Gastrocnemius medialis (tissue), 4 donors: ENCODE results near the gene ASRGL1. TPM values are rescaled to one million over a fixed set of nuclear protein-coding genes. Genes with fewer than 3 reads are reported as not detected.

Source experiments
- ATAC-seq, 2 donors: fragments of 150-250 bp; one replicate each; pipeline ENCODE4 v1.9.1; 2016
- DNase-seq, 2 donors: peaks; one replicate each; pipeline ENCODE4 v3.0.0-alpha.2; 2019
- H3K27ac ChIP-seq, 4 donors: fragments of 200-600 bp; sonication (generic); 1 replicate in 1 of 4; 2 replicates in 3 of 4; pipeline ENCODE4 v1.5.1; 2016 to 2018; ENCODE audit warnings: mild to moderate bottlenecking in 2 of 4, moderate library complexity in 1 of 4
- H3K27me3 ChIP-seq, 3 donors: fragments of 200-600 bp; sonication (generic) in 2 of 3; 1 replicate in 1 of 3; 2 replicates in 2 of 3; pipeline versions ENCODE4 v1.5.1 to v1.6.0; 2016 to 2019; ENCODE audit warnings: mild to moderate bottlenecking in 1 of 3, moderate library complexity in 1 of 3
- H3K36me3 ChIP-seq, 2 donors: fragments of 200-600 bp; sonication (generic) in 1 of 2; one replicate each; pipeline ENCODE4 v1.5.1; 2017 to 2018
- H3K4me1 ChIP-seq, 2 donors: fragments of 200-600 bp; sonication (generic) in 1 of 2; one replicate each; pipeline ENCODE4 v1.5.1; 2016 to 2017; ENCODE audit warnings: mild to moderate bottlenecking in 2 of 2
- H3K4me3 ChIP-seq, 4 donors: fragments of 200-600 bp; sonication (generic) in 3 of 4; 1 replicate in 1 of 4; 2 replicates in 3 of 4; pipeline ENCODE4 v1.5.1; 2016 to 2019; ENCODE audit warnings: mild to moderate bottlenecking in 2 of 4
- H3K9me3 ChIP-seq, 3 donors: fragments of 200-600 bp; sonication (generic) in 2 of 3; 1 replicate in 1 of 3; 2 replicates in 2 of 3; pipeline ENCODE4 v1.5.1; 2016 to 2019
- POLR2A ChIP-seq, 2 donors: fragments of 450-650 bp; IDR thresholded peaks; one replicate each; pipeline ENCODE4 v1.6.1; 2017; ENCODE audit warnings: antibody characterized with exemption in 2 of 2, mild to moderate bottlenecking in 2 of 2, moderate library complexity in 2 of 2
- in situ Hi-C, 4 donors: fragments of 200-750 bp; cut with MboI; loops; one replicate each; pipeline versions ENCODE4 v1.15.0 to v1.8.0; 2017; ENCODE audit warnings: low sequenced_read_pairs in 4 of 4
- intact Hi-C: fragments of 100-400 bp; cut with DNase I; formaldehyde crosslinking; loops from one replicate; pipeline ENCODE4 v1.15.1; 2023; ENCODE audit warnings: low total_unique reads
- total RNA-seq, 4 donors: library from RNA; depleted of rRNA; stranded (reverse); fragments of >200 nt; gene quantifications; one replicate each; pipeline versions ENCODE4 v1.1.0 to v1.2.3, GENCODE V29; 2016
- TF ChIP-seq, protein P1 (sequence below), 5 experiments: fragments of 450-650 bp in 3 of 5; fragments of 200-600 bp in 2 of 5; sonication (generic) in 2 of 5; IDR thresholded peaks in 4 of 5; conservative IDR thresholded peaks in 1 of 5; 1 replicate in 4 of 5; 2 replicates in 1 of 5; pipeline ENCODE4 v1.5.1; 2016 to 2019; ENCODE audit warnings: antibody characterized with exemption in 5 of 5, mild to moderate bottlenecking in 3 of 5, moderate library complexity in 3 of 5

The ASRGL1 gene
- total RNA-seq, 4 donors from 2014 or later, result 6.4 to 24.6 (median 8.7) TPM

DNA sequence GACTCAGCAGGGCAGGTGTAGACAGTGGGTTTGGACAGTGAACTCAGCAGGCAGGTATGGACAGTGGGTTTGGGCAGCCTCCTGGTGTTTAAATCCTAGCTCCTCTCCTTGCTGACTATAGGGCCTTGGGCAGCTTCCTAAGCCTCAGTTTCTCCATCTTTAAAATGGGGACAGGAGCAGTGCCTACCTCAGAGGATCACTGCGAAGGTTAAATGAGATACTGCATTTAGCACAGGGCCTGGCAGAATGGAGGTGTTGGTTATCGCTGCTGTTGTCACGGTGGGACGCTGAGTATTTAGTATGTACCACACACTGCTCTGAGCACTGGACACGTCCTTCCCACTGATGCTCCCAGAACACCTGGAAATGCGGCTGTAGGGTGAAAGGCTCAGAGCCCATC is 67.2 kb downstream of the ASRGL1 start:
- Histone ChIP-seq H3K36me3 (no peaks in the 10 kb centered on the region), H3K27me3 (no peaks in the 10 kb centered on the region), H3K9me3 (no peaks in the 10 kb centered on the region), H3K4me3 (no peak overlapping the region), H3K4me1 (peaks cover 24 to 31% of the 10 kb centered on the region in 2 donors), H3K27ac (no peak overlapping the region)
- intact Hi-C loops, result no loop called here
- in situ Hi-C loops, result loop anchor here in 1 of 4 donors (25.0 kb wide), 1 partner anchor 133 kb away; the partner anchor contains the start of gene AHNAK
- DNase-seq (no peak), ATAC-seq (no peak)
- no peak for TF ChIP-seq POLR2A (IDR thresholded peaks at IDR 0.05)

- intact Hi-C loops (no loop called here), in situ Hi-C loops (loop anchor here in 1 of 4 donors (25.0 kb wide), 1 partner anchor 132 kb away; the partner anchor contains the start of gene AHNAK)
- Histone ChIP-seq H3K9me3 (no peaks in the 10 kb centered on the region), H3K36me3 (no peaks in the 10 kb centered on the region), H3K27me3 (no peaks in the 10 kb centered on the region), H3K4me3 (no peak overlapping the region), H3K4me1 (peaks cover 21 to 26% of the 10 kb centered on the region in 2 donors), H3K27ac (no peak overlapping the region)
- ATAC-seq (no peak), DNase-seq (no peak)
- TF ChIP-seq POLR2A (IDR thresholded peaks at IDR 0.05), result no peak
- TF ChIP-seq, protein P1, sequence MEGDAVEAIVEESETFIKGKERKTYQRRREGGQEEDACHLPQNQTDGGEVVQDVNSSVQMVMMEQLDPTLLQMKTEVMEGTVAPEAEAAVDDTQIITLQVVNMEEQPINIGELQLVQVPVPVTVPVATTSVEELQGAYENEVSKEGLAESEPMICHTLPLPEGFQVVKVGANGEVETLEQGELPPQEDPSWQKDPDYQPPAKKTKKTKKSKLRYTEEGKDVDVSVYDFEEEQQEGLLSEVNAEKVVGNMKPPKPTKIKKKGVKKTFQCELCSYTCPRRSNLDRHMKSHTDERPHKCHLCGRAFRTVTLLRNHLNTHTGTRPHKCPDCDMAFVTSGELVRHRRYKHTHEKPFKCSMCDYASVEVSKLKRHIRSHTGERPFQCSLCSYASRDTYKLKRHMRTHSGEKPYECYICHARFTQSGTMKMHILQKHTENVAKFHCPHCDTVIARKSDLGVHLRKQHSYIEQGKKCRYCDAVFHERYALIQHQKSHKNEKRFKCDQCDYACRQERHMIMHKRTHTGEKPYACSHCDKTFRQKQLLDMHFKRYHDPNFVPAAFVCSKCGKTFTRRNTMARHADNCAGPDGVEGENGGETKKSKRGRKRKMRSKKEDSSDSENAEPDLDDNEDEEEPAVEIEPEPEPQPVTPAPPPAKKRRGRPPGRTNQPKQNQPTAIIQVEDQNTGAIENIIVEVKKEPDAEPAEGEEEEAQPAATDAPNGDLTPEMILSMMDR (IDR thresholded peaks at IDR 0.05 in 4 of 5, conservative IDR thresholded peaks at IDR 0.05 in 1 of 5), result no peak
Measured at GRCh38 chr11:62404901-62405300, 67.7 kb downstream of the ASRGL1 start.

GRCh38 chr11:62406034-62406433 is 68.8 kb downstream of the ASRGL1 start:
- Histone ChIP-seq H3K27ac (no peak overlapping the region), H3K27me3 (no peaks in the 10 kb centered on the region), H3K4me3 (no peak overlapping the region), H3K36me3 (no peaks in the 10 kb centered on the region), H3K4me1 (peaks cover 12 to 15% of the 10 kb centered on the region in 2 donors), H3K9me3 (no peaks in the 10 kb centered on the region)
- in situ Hi-C loops, result loop anchor here in 1 of 4 donors (25.0 kb wide), 1 partner anchor 131 kb away; the partner anchor contains the start of gene AHNAK
- DNase-seq, result no peak
- TF ChIP-seq, protein P1 (IDR thresholded peaks at IDR 0.05 in 4 of 5, conservative IDR thresholded peaks at IDR 0.05 in 1 of 5), result no peak
- TF ChIP-seq POLR2A (IDR thresholded peaks at IDR 0.05), result no peak
- intact Hi-C loops, result no loop called here
- no peak for ATAC-seq

GRCh38 chr11:62409831-62410230 is 72.6 kb downstream of the ASRGL1 start:
- H3K9me3 ChIP-seq, result no peaks in the 10 kb centered on the region
- H3K27me3 ChIP-seq, result no peaks in the 10 kb centered on the region
- TF ChIP-seq POLR2A (IDR thresholded peaks at IDR 0.05), result no peak
- TF ChIP-seq, protein P1 (IDR thresholded peaks at IDR 0.05 in 4 of 5, conservative IDR thresholded peaks at IDR 0.05 in 1 of 5), result no peak
- DNase-seq (peak in 1 of 2 donors; percentile 50), ATAC-seq (peak in 1 of 2 donors; percentile 66)
- in situ Hi-C loops, result loop anchor here in 1 of 4 donors (25.0 kb wide), 1 partner anchor 127 kb away; the partner anchor contains the start of gene AHNAK
- no peak overlapping the region for H3K27ac ChIP-seq
- no peaks in the 10 kb centered on the region for H3K4me1 ChIP-seq
- H3K4me3 ChIP-seq, result no peak overlapping the region
- intact Hi-C loops, result no loop called here
- no peaks in the 10 kb centered on the region for H3K36me3 ChIP-seq

- no peaks in the 10 kb centered on the region for H3K9me3 ChIP-seq
- no peak for DNase-seq
- in situ Hi-C loops (loop anchor here in 1 of 4 donors (25.0 kb wide), 1 partner anchor 126 kb away; the partner anchor contains the start of gene AHNAK), intact Hi-C loops (no loop called here)
- H3K36me3 ChIP-seq, result no peaks in the 10 kb centered on the region
- H3K4me3 ChIP-seq, result no peak overlapping the region
- no peak for ATAC-seq
- H3K4me1 ChIP-seq, result no peaks in the 10 kb centered on the region
- no peak for TF ChIP-seq POLR2A (IDR thresholded peaks at IDR 0.05)
- TF ChIP-seq, protein P1 (IDR thresholded peaks at IDR 0.05 in 4 of 5, conservative IDR thresholded peaks at IDR 0.05 in 1 of 5), result no peak
- H3K27me3 ChIP-seq, result no peaks in the 10 kb centered on the region
- no peak overlapping the region for H3K27ac ChIP-seq
Measured at GRCh38 chr11:62410972-62411371, 73.7 kb downstream of the ASRGL1 start.
